GM10847 (cell line): ENCODE data around the gene POLR3F.

Experiments
- POLR2A ChIP-seq: IDR thresholded peaks from 2 replicates; pipeline ENCODE4 v1.6.1; 2011; ENCODE audit not compliant: insufficient read length; ENCODE audit errors: extremely low read depth

POLR3F gene

DNA sequence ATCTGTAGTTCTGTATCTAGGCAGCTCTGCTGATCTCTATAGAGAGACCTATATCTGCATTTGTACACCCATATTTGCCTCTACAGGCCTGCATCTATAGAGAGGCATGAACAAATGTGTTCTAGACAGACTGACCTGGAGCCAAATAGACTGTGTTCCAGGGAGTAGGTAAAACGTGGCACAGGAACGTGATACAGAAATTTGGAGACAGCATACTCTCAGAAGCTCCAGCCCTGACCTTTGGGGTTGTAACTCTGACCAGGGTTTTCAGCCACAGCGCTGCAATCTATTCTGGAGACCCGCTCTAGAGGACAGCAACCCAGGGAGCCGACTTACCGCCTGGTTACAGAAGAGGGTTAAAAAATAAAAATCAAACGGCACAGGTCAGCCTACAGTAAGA, 28.9 kb downstream of the POLR3F start:
- TF ChIP-seq POLR2A = no peak

DNA sequence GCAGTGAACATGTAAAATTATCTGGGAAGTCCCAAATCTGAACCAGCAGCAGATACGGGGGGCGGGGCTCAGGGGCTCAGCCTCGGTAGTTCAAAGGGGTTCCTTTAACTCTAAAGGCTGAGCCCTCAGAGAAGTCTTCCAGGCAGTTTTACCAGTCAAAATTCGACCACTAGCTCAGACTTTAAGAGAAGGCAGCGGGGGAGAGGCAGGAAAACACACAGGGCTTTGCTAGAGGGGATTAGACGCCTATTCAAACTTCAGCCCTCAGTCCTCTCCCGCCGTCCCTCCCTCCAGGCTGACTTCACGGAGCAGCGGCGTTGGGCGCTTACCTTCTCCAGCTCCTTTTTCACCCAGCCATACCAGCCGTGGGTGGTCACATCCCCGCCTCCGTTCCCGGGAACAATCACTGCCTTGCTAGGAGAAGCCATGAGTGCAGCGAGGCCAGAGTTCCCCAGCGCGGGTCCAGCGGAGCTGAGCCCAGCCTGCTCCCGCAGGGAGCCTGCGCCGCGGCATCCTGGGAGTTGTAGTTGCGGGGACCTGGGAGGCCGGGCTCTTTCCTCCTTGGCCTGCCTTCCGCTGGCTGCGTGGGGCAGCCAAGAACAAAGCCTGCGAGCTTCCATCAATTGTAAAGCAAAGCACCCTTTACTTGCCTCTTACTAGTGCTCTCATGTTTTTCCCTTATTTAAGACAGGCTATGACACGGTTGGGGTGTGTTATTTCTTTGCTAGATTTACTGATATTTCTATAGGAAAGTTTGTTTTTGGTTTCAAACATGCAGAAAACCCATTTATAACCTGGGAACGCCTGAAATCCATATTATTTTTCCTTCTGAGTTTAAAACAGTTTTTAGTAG, 29.8 kb downstream of the POLR3F start, which contains the start of gene RBBP9:
Gene RBBP9, minus strand, starts transcription at position 486 of the 853 bp plus-strand sequence. Its CDS starts 58 bp downstream, at position 428.
- peak; percentile 42 for TF ChIP-seq POLR2A

DNA sequence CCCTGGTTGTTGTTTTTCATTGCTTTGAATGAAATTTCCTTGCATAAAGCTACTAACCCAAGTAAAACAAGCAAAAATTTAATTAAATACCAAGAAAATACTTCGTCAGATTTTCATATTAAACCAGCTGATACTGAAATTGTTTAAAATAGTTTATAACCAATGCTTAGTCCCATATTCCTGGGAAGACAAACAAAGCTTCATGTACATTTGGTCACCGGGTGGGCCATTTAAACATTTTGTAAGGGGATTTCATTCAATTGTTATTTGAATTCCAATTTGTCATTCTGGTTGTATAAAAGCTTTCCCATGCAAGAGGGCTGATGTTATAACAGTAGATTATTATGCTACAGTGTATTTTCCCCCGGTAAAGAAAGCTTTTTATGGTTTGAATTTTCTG, 30.4 kb downstream of the POLR3F start:
- TF ChIP-seq POLR2A = no peak

DNA sequence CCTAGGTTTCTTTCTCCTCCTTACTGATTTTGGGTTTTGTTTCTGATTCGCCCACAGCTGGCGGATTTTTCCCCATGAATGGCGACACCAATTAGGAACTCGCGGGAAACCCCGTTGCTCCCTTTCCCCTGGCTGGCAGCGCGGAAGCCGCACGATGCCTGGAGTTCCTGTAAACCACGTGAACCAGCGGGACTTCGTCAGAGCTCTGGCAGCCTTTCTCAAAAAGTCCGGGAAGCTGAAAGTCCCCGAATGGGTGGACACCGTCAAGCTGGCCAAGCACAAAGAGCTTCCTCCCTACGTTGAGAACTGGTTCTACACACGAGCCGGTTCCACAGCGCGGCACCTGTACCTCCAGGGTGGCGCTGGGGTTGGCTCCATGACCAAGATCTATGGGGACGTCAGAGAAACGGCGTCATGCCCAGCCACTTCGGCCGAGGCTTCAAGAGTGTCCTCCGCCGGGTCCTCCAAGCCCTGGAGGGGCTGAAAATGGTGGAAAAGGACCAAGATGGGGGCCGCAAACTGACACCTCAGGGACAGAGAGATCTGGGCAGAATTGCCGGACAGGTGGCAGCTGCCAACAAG, 37.4 kb downstream of the POLR3F start:
- no peak for TF ChIP-seq POLR2A

DNA sequence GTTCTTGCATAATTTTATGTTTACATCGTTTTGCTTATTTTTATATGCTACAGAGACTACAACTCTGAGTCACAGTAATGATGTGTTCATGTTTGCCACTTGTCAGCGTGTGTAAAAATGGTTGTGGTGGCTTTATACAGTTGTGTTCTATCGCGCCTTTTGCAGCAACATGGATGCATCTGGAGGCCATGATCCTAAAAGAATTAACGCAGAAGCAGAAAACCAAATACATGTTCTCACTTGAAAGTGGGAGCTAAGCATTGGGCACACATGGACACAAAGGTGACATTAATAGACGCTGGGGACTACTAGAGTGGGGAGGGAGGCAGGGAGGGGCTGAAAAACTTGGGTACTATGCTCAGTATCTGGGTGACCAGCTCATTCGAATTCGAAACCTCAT, 39.6 kb downstream of the POLR3F start:
- no peak for TF ChIP-seq POLR2A

DNA sequence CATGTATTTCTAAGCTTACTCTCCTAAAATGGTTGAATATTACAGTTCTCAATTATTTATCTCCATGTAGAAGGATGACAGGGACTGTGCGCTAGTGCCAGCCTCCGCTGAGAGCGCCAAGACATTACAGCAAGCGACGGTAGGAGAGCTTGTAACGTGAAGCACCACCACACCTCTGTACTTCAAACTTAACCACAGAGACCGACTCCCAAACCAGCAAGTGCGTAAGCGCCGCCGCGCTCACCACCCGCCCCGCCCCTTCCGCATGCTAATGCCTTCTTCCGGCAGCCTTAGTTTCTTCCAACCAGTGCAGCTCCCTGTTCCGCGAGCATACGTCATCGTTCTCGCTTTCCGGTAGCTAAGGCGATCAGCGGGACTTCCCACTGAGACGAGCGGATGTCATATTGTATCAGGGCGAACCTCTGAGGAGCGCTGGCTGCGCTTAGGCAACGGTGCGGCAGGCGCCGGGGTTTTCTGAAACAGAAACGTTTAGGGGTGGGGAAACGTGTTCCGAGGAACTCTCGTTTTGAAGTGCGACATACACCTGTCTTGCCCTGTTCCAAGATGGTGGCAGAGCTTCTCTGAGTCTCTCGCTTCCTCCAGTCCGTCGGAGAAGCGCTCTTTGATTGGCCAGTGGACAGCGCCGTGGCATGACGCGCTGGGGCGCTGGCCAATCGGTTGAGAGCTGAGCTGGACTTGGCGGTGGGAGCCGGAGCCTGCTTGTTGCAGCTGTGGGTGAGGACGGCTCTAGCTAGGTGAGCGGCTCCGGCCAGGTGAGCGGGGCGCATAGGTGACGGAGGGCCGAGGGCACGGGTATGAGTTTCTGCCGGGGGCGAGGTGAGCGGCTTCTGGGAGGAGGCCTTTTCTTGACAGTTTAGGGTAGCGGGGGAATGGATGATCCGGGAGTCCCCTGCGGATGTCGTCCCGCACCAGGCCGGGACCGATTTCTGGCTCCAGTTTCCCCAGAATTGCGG, 40.3 kb downstream of the POLR3F start, which contains the start of gene SEC23B:
Gene SEC23B, plus strand, starts transcription at position 723 of the 974 bp plus-strand sequence. CDS start 2,896 bp downstream, outside the sequence.
- TF ChIP-seq POLR2A = peak; percentile 88

DNA sequence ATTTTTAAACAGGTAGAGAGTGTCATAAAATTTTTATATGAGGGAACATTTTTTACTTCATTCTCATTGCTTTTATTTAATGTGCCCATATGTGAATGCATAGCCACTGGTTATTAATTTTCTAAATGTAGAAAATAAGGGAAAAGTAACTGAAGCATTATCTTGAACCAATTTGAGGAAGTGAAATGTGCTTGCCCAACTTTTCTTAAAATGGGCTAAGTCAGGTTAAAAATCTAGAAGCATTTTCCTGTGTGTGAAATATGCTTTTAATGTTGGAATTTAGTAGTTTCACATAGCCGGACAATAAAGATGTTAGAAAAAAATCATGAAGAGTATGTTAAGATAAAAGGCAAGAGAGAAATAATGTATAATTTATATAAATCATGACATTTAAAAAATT, 44.4 kb downstream of the POLR3F start:
- TF ChIP-seq POLR2A = no peak

DNA sequence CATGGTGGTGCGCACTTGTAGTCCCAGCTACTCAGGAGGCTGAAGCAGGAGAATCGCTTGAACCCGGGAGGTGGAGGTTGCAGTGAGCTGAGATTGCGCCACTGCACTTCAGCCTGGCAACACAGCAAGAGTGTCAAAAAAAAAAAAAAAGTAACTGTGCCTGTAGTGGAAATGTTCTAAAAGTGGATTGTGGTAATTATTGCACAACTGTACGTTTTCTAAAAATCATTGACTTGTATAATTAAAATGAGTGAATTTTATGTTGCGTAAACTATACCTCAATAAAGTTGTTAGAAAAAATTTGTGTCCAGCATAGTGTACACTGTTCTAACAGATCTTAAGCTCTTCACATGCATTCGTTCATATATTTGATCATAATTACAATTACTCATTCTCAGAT, 46.0 kb downstream of the POLR3F start:
- no peak for TF ChIP-seq POLR2A

DNA sequence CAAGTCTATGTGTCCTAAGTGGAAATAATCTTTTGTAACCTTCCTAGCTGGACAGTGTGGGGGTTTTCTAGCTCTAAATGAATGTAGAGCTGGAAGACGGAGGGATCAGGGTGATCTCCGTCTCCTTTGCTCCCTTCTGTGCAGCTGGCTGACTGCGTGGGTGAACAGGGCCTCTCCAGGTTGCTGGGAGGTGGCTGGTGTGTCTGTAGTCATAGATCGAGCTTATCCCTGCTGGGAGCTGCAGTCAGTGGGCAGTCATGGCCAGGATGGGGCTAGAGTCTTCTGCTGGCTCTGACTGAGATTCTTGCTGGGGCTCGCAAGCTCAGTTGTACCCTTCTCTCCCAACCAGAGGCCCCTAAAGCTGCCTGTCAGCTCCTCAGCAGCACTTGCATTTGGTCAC, 46.9 kb downstream of the POLR3F start:
- no peak for TF ChIP-seq POLR2A

DNA sequence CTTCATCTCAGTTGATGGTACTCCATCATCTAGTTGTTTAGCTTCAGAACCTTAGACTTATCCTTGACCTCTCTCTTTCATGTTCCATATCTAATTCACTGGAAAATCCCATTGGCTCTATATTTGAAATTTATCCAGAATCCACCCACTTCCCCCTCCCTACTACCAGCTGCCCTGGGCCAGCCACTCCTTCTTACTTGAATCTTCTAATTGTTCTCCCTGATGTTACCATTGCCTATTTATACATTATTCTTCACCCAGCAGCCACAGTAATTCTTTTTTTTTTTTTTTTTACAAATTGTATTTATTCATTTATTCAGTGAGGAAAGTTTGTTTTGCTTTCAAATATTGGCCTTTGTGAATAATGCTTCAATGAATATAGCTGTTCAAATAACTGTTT, 48.8 kb downstream of the POLR3F start:
- no peak for TF ChIP-seq POLR2A

DNA sequence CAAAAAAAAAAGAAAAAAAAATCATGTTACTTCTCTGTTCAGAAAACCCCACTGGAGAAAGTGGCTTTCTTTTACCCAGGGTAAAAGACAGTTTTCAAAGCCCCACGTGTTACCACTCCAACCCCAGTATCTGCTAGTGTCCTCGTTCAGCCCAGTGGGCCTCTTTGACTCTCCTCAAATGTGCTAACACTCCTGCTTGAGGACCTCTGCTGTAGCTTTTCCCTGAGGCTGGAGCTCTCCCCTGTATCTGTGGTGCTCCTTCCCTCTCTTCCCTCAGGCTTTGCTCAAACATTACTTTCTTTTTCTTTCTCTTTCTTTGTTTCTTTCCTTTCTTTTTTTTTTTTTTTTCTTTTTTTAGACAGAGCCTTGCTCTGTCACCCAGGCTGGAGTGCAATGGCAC, 55.9 kb downstream of the POLR3F start:
- TF ChIP-seq POLR2A = no peak

DNA sequence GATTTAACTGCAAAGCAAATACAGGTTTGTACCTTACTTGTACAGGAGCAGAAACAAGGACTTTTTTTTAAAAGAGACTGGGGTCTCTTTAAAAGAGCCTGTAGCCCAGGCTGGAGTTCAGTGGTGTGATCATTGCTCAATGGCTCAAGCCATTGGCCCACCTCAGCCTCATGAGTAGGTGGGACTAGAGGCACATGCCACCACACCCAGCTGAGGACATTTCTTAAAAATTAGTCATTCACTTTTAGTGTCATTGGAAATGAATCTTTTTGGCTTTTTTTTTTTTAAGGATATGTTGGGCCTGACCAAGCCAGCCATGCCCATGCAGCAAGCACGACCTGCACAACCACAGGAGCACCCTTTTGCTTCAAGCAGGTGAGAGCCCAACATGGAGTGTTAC, 57.5 kb downstream of the POLR3F start:
- no peak for TF ChIP-seq POLR2A

DNA sequence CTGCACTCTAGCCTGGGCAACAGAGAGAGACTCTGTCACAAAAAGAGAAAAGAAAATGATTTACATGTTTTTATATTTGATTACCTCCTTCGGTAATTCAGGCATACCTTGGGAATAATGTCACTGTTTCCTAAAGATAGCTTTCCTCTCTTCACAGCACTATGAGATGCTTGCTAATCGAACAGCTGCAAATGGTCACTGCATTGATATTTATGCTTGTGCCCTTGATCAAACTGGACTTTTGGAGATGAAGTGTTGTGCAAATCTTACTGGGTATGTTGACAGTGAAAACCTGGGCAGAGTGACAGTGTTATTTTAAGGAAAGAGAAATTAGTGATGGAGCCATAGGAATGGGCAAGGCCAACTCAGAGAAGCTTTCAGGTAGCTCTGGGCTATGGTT, 60.1 kb downstream of the POLR3F start:
- TF ChIP-seq POLR2A = no peak

DNA sequence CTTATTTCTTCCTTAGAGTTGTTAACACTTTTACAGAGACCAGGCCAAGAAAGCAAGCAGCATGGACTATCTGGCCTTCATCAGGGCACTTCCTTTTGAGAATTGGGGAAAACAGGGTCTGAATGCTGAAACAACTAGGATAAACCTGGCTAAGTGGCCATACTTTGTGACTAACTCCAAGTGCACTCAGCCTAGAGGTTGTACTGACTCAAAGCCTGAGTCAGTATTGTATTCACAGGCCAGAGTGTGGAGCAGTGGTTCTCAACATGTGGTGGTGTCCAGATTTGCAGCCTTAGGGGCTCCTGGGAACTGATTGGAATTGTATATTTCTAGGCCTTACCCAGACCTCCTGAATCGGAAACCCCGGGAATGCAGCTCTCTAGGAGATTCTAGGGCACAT, 60.6 kb downstream of the POLR3F start:
- no peak for TF ChIP-seq POLR2A

DNA sequence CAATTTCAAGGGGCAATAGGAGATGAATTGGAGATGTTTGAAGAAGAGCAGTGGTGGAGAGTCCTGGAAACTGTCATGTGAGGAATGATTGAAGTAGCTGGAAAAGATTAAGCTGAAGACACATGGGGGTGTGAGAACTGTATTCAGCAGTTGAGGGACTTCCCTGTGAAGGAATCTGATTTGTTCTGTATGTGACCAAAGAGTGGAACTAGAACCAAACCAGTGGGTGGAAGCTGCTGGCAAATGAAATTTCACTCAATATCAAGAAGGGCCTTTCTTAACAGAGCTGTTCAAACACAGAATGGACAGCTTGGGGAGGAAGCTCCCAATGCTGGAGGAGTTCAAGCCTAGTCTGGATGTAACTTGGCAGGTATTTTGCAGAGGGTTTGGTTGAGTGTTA, 61.9 kb downstream of the POLR3F start:
- TF ChIP-seq POLR2A = no peak
